Astrocyte (in vitro differentiated cells and primary cell): ENCODE measurements around the gene CRYAA.

Experiments used
- CTCF ChIP-seq: IDR thresholded peaks from 2 replicates; pipeline ENCODE4 v1.5.1; 2011; ENCODE audit warnings: low read depth, mild to moderate bottlenecking, inconsistent platforms, low read length, moderate library complexity; ENCODE audit not compliant: insufficient read depth
- EZH2 ChIP-seq: IDR thresholded peaks from 2 replicates; pipeline ENCODE4 v1.6.1; 2012; ENCODE audit warnings: mild to moderate bottlenecking, low read length, inconsistent platforms; ENCODE audit not compliant: insufficient read depth

GRCh38 chr21:43207043-43207315, 38.2 kb downstream of the CRYAA start:
- TF ChIP-seq CTCF: no peak
- no peak for TF ChIP-seq EZH2
